GM23338 (cell line): ENCODE measurements around the gene KIF19. TPM values are rescaled to one million over a fixed set of nuclear protein-coding genes. Genes with fewer than 3 reads are reported as not detected.

ENCODE experiments used
- ATAC-seq: fragments of 200-7000 bp; cut with Tn5 transposase; 3 replicates; pipeline ENCODE4 v1.9.1; 2020
- DNase-seq: peaks from one replicate; pipeline ENCODE4 v3.0.0-alpha.2; 2015; ENCODE audit warnings: low spot score
- H2AFZ ChIP-seq: fragments of 200-600 bp; sonication (generic); 2 replicates; pipeline ENCODE4 v1.8.0; 2016; ENCODE audit warnings: antibody characterized with exemption, mild to moderate bottlenecking, moderate library complexity
- H3F3A ChIP-seq: fragments of 200-600 bp; sonication (generic); replicated peaks from 2 replicates; pipeline ENCODE4 v1.8.0; 2017; ENCODE audit warnings: antibody characterized with exemption, mixed run types, low read depth
- H3K27ac ChIP-seq: fragments of 200-600 bp; sonication (generic); 2 replicates; pipeline ENCODE4 v1.6.1; 2016; ENCODE audit warnings: low read depth
- H3K27me3 ChIP-seq: fragments of 200-600 bp; sonication (generic); 2 replicates; pipeline ENCODE4 v1.8.0; 2016; ENCODE audit warnings: mild to moderate bottlenecking, mixed run types, moderate library complexity; ENCODE audit not compliant: insufficient read depth
- H3K36me3 ChIP-seq: fragments of 200-600 bp; sonication (generic); 2 replicates; pipeline ENCODE4 v1.8.0; 2016; ENCODE audit warnings: mild to moderate bottlenecking; ENCODE audit not compliant: insufficient read depth
- H3K4me1 ChIP-seq: fragments of 200-600 bp; sonication (generic); 2 replicates; pipeline ENCODE4 v1.8.0; 2016; ENCODE audit warnings: mild to moderate bottlenecking, moderate library complexity; ENCODE audit not compliant: insufficient read depth
- H3K4me2 ChIP-seq: fragments of 200-600 bp; sonication (generic); 2 replicates; pipeline ENCODE4 v1.7.1; 2017; ENCODE audit warnings: mixed run types
- H3K4me3 ChIP-seq: fragments of 200-600 bp; sonication (generic); 2 replicates; pipeline ENCODE4 v1.6.1; 2016; ENCODE audit warnings: mixed run types
- H3K79me2 ChIP-seq: fragments of 200-600 bp; sonication (generic); replicated peaks from 2 replicates; pipeline ENCODE4 v1.8.0; 2017; ENCODE audit warnings: mild to moderate bottlenecking; ENCODE audit not compliant: insufficient read depth
- H3K9me2 ChIP-seq: fragments of 200-600 bp; sonication (generic); 2 replicates; pipeline ENCODE4 v1.8.0; 2017; ENCODE audit not compliant: insufficient read depth
- H4K20me1 ChIP-seq: fragments of 200-600 bp; sonication (generic); replicated peaks from 2 replicates; pipeline ENCODE4 v1.8.0; 2017; ENCODE audit warnings: mild to moderate bottlenecking; ENCODE audit not compliant: insufficient read depth
- H3K27ac Mint-ChIP-seq: 2 replicates; pipeline ENCODE4 v1.8.0; 2020; ENCODE audit warnings: inconsistent platforms, mild to moderate bottlenecking, moderate library complexity, mixed read lengths
- H3K27me3 Mint-ChIP-seq: 3 replicates; pipeline ENCODE4 v1.8.0; 2022; ENCODE audit warnings: low read depth, mild to moderate bottlenecking, moderate library complexity, mixed read lengths, inconsistent platforms; ENCODE audit not compliant: insufficient read depth, poor library complexity
- H3K36me3 Mint-ChIP-seq: 3 replicates; pipeline ENCODE4 v1.8.0; 2021; ENCODE audit warnings: low read depth, mild to moderate bottlenecking, inconsistent platforms, moderate library complexity, mixed read lengths
- H3K4me1 Mint-ChIP-seq: 3 replicates; pipeline ENCODE4 v1.8.0; 2020; ENCODE audit warnings: mild to moderate bottlenecking, inconsistent platforms, mixed read lengths
- H3K4me3 Mint-ChIP-seq: 3 replicates; pipeline ENCODE4 v1.8.0; 2021; ENCODE audit warnings: moderate library complexity, mild to moderate bottlenecking, inconsistent platforms, mixed read lengths
- H3K9me3 Mint-ChIP-seq: 3 replicates; pipeline ENCODE4 v1.8.0; 2020; ENCODE audit warnings: moderate library complexity, mild to moderate bottlenecking, inconsistent platforms, mixed read lengths
- CREB1 ChIP-seq: fragments of 250-450 bp; sonication (Bioruptor Pico); IDR thresholded peaks from 2 replicates; pipeline ENCODE4 v1.5.0; 2020; ENCODE audit warnings: low read depth, mild to moderate bottlenecking, moderate library complexity
- CTCF ChIP-seq, 2 experiments: fragments of 200-600 bp in 1 of 2; sonication (generic) in 1 of 2; conservative IDR thresholded peaks; 2 replicates each; pipeline versions ENCODE4 v1.5.1 to v1.6.1; 2016 to 2017; ENCODE audit warnings: antibody characterized with exemption in 2 of 2, low read depth in 2 of 2, mild to moderate bottlenecking in 2 of 2, moderate library complexity in 1 of 2
- NANOG ChIP-seq: IDR thresholded peaks from 2 replicates; pipeline ENCODE4 v1.6.1; 2016; ENCODE audit warnings: antibody characterized with exemption, borderline replicate concordance
- STAT1 ChIP-seq: IDR thresholded peaks from one replicate; pipeline ENCODE4 v1.6.1; 2016; ENCODE audit warnings: antibody characterized with exemption; ENCODE audit not compliant: unreplicated experiment
- ZNF114 ChIP-seq: fragments of 250-450 bp; sonication (Bioruptor Pico); IDR thresholded peaks from 2 replicates; pipeline ENCODE4 v1.5.0; 2020; ENCODE audit warnings: mild to moderate bottlenecking, moderate library complexity
- polyA plus RNA-seq: library from polyadenylated mRNA; unstranded; fragments of >200 nt; fragmentation: Nextera tagmentation; extraction: Ambion mirVana; gene quantifications from 2 replicates; pipeline ENCODE4 v1.2.1, GENCODE V29; 2016
- total RNA-seq: library from RNA; depleted of rRNA; stranded (reverse); fragments of >200 nt; shearing (Covaris generic); gene quantifications from 2 replicates; pipeline ENCODE4 v1.2.3, GENCODE V29; 2014
- TF ChIP-seq, protein P1 (sequence below): IDR thresholded peaks from 2 replicates; pipeline ENCODE4 v1.6.1; 2016; ENCODE audit warnings: antibody characterized with exemption
- TF ChIP-seq, protein P2 (sequence below): fragments of 250-450 bp; sonication (Bioruptor Pico); IDR thresholded peaks from 2 replicates; pipeline ENCODE4 v1.5.0; 2020; ENCODE audit warnings: mild to moderate bottlenecking, moderate library complexity

The KIF19 gene
- total and polyA plus RNA-seq, 2 experiments from 2014 or later: 0.35 to 0.36 TPM

GRCh38 chr17:74351552-74352210, 25.7 kb downstream of the KIF19 start:
- no peak overlapping the region for H3K27ac ChIP-seq
- peak overlapping the region; percentile 40; the same call in 2 of the 3 replicates for H3K4me3 Mint-ChIP-seq
- peaks cover 9% of the 10 kb centered on the region for H3K4me1 Mint-ChIP-seq
- H3K27ac Mint-ChIP-seq: no peak overlapping the region
- H3K4me3 ChIP-seq: peak overlapping the region; percentile 47; the same call in 1 of the 2 replicates
- no peaks in the 10 kb centered on the region for H3K79me2 ChIP-seq
- DNase-seq (peak; percentile 85), ATAC-seq (peak; percentile 72)
- no peaks in the 10 kb centered on the region for H3K9me3 Mint-ChIP-seq
- no peaks in the 10 kb centered on the region for H3K36me3 ChIP-seq
- H3K4me2 ChIP-seq: peak overlapping the region; percentile 71; the same call in 1 of the 2 replicates
- peaks cover 4% of the 10 kb centered on the region; the same call in 1 of the 2 replicates for H3K4me1 ChIP-seq
- no peaks in the 10 kb centered on the region for H3F3A ChIP-seq
- H2AFZ ChIP-seq: peak overlapping the region; percentile 87
- H3K27me3 Mint-ChIP-seq: peaks cover 53% of the 10 kb centered on the region
- no peaks in the 10 kb centered on the region for H3K36me3 Mint-ChIP-seq
- H4K20me1 ChIP-seq: no peaks in the 10 kb centered on the region; the same call in 1 of the 2 replicates
- H3K9me2 ChIP-seq: no peaks in the 10 kb centered on the region
- no peak for TF ChIP-seq STAT1
- peak; percentile 31 to 58 for TF ChIP-seq CTCF (conservative IDR thresholded peaks at IDR 0.05; ENCODE audit: low read depth in 2 of 2)
- TF ChIP-seq CREB1 (CRISPR knock-in tag): peak; percentile 50; the same call in 1 of the 2 replicates
- no peak for TF ChIP-seq NANOG
- H3K27me3 ChIP-seq: peaks cover 60% of the 10 kb centered on the region

DNA sequence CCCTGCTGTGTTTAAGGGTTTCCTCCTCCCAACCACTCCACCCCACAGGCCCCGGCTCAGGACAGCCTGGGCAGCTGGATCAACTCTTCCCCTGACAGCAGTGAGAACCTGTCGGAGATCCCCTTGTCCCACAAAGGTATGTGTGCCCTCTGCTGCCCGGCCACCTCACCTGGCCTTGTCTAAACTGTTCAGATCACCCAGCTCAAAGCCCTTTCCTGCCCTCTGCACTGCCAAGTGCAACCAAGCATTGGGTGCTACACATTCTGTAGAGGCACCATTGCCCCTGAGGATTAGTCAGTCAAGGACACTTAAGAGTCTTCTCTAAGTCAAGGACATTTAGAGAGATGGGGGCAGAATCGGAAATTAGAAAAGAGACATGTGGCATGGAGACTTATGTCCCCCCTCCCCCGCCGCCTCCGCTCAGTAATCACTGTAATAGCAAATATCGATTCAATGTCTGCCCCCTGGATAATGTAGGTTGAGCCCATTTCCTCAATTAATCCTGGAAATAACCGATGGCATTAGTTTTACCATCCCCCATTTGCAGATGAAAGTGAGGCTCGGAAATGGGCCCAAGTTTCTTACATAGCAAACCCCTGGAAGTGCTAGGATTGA, 27.5 kb downstream of the KIF19 start:
- no peaks in the 10 kb centered on the region for H3K79me2 ChIP-seq
- H3K36me3 Mint-ChIP-seq: peaks cover 2% of the 10 kb centered on the region; the same call in 1 of the 3 replicates
- H3F3A ChIP-seq: no peaks in the 10 kb centered on the region
- H3K27me3 Mint-ChIP-seq: peaks cover 54% of the 10 kb centered on the region
- H3K9me2 ChIP-seq: no peaks in the 10 kb centered on the region
- H2AFZ ChIP-seq: no peak overlapping the region
- no peaks in the 10 kb centered on the region for H3K9me3 Mint-ChIP-seq
- H3K27ac Mint-ChIP-seq: no peak overlapping the region
- H3K4me3 ChIP-seq: no peak overlapping the region
- H3K4me1 ChIP-seq: peaks cover 4% of the 10 kb centered on the region; the same call in 1 of the 2 replicates
- H4K20me1 ChIP-seq: no peaks in the 10 kb centered on the region; the same call in 1 of the 2 replicates
- no peaks in the 10 kb centered on the region for H3K36me3 ChIP-seq
- 0 out of 3 replicates have a peak overlapping the region, but pooled peaks have one; percentile 19 for H3K4me3 Mint-ChIP-seq
- H3K27me3 ChIP-seq: peaks cover 76% of the 10 kb centered on the region
- H3K4me2 ChIP-seq: no peak overlapping the region
- H3K27ac ChIP-seq: no peak overlapping the region
- peaks cover 13% of the 10 kb centered on the region for H3K4me1 Mint-ChIP-seq
- no peak for DNase-seq
- ATAC-seq: no peak
- TF ChIP-seq CREB1 (CRISPR knock-in tag) (no peak), CTCF (conservative IDR thresholded peaks at IDR 0.05; ENCODE audit: low read depth in 2 of 2) (no peak), ZNF114 (CRISPR knock-in tag) (no peak), STAT1 (no peak)
- TF ChIP-seq, protein P1, sequence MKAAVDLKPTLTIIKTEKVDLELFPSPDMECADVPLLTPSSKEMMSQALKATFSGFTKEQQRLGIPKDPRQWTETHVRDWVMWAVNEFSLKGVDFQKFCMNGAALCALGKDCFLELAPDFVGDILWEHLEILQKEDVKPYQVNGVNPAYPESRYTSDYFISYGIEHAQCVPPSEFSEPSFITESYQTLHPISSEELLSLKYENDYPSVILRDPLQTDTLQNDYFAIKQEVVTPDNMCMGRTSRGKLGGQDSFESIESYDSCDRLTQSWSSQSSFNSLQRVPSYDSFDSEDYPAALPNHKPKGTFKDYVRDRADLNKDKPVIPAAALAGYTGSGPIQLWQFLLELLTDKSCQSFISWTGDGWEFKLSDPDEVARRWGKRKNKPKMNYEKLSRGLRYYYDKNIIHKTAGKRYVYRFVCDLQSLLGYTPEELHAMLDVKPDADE: no peak
- TF ChIP-seq, protein P2, sequence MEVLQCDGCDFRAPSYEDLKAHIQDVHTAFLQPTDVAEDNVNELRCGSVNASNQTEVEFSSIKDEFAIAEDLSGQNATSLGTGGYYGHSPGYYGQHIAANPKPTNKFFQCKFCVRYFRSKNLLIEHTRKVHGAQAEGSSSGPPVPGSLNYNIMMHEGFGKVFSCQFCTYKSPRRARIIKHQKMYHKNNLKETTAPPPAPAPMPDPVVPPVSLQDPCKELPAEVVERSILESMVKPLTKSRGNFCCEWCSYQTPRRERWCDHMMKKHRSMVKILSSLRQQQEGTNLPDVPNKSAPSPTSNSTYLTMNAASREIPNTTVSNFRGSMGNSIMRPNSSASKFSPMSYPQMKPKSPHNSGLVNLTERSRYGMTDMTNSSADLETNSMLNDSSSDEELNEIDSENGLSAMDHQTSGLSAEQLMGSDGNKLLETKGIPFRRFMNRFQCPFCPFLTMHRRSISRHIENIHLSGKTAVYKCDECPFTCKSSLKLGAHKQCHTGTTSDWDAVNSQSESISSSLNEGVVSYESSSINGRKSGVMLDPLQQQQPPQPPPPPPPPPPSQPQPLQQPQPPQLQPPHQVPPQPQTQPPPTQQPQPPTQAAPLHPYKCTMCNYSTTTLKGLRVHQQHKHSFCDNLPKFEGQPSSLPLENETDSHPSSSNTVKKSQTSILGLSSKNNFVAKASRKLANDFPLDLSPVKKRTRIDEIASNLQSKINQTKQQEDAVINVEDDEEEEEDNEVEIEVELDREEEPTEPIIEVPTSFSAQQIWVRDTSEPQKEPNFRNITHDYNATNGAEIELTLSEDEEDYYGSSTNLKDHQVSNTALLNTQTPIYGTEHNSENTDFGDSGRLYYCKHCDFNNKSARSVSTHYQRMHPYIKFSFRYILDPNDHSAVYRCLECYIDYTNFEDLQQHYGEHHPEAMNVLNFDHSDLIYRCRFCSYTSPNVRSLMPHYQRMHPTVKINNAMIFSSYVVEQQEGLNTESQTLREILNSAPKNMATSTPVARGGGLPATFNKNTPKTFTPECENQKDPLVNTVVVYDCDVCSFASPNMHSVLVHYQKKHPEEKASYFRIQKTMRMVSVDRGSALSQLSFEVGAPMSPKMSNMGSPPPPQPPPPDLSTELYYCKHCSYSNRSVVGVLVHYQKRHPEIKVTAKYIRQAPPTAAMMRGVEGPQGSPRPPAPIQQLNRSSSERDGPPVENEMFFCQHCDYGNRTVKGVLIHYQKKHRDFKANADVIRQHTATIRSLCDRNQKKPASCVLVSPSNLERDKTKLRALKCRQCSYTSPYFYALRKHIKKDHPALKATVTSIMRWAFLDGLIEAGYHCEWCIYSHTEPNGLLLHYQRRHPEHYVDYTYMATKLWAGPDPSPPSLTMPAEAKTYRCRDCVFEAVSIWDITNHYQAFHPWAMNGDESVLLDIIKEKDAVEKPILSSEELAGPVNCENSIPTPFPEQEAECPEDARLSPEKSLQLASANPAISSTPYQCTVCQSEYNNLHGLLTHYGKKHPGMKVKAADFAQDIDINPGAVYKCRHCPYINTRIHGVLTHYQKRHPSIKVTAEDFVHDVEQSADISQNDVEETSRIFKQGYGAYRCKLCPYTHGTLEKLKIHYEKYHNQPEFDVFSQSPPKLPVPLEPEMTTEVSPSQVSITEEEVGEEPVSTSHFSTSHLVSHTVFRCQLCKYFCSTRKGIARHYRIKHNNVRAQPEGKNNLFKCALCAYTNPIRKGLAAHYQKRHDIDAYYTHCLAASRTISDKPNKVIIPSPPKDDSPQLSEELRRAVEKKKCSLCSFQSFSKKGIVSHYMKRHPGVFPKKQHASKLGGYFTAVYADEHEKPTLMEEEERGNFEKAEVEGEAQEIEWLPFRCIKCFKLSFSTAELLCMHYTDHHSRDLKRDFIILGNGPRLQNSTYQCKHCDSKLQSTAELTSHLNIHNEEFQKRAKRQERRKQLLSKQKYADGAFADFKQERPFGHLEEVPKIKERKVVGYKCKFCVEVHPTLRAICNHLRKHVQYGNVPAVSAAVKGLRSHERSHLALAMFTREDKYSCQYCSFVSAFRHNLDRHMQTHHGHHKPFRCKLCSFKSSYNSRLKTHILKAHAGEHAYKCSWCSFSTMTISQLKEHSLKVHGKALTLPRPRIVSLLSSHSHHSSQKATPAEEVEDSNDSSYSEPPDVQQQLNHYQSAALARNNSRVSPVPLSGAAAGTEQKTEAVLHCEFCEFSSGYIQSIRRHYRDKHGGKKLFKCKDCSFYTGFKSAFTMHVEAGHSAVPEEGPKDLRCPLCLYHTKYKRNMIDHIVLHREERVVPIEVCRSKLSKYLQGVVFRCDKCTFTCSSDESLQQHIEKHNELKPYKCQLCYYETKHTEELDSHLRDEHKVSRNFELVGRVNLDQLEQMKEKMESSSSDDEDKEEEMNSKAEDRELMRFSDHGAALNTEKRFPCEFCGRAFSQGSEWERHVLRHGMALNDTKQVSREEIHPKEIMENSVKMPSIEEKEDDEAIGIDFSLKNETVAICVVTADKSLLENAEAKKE (CRISPR knock-in tag): no peak
